ES-I3 (cell line): Measurements from ENCODE around the gene SEC16A.

Experiments
- H3K36me3 ChIP-seq: 2 replicates; pipeline ENCODE4 v1.6.1; 2013; ENCODE audit warnings: mild to moderate bottlenecking, low read length, control low read depth, moderate library complexity; ENCODE audit not compliant: insufficient read depth
- H3K4me1 ChIP-seq: 2 replicates; pipeline ENCODE4 v1.6.1; 2013; ENCODE audit warnings: mild to moderate bottlenecking, control low read depth, low read length; ENCODE audit not compliant: insufficient read depth
- H3K9ac ChIP-seq: 2 replicates; pipeline ENCODE4 v1.6.1; 2013; ENCODE audit warnings: low read depth, mild to moderate bottlenecking, low read length, moderate library complexity
- H3K9me3 ChIP-seq: 2 replicates; pipeline ENCODE4 v1.6.1; 2013; ENCODE audit warnings: mild to moderate bottlenecking, low read length, moderate library complexity; ENCODE audit not compliant: control insufficient read depth, insufficient read depth

The SEC16A gene, protein sequence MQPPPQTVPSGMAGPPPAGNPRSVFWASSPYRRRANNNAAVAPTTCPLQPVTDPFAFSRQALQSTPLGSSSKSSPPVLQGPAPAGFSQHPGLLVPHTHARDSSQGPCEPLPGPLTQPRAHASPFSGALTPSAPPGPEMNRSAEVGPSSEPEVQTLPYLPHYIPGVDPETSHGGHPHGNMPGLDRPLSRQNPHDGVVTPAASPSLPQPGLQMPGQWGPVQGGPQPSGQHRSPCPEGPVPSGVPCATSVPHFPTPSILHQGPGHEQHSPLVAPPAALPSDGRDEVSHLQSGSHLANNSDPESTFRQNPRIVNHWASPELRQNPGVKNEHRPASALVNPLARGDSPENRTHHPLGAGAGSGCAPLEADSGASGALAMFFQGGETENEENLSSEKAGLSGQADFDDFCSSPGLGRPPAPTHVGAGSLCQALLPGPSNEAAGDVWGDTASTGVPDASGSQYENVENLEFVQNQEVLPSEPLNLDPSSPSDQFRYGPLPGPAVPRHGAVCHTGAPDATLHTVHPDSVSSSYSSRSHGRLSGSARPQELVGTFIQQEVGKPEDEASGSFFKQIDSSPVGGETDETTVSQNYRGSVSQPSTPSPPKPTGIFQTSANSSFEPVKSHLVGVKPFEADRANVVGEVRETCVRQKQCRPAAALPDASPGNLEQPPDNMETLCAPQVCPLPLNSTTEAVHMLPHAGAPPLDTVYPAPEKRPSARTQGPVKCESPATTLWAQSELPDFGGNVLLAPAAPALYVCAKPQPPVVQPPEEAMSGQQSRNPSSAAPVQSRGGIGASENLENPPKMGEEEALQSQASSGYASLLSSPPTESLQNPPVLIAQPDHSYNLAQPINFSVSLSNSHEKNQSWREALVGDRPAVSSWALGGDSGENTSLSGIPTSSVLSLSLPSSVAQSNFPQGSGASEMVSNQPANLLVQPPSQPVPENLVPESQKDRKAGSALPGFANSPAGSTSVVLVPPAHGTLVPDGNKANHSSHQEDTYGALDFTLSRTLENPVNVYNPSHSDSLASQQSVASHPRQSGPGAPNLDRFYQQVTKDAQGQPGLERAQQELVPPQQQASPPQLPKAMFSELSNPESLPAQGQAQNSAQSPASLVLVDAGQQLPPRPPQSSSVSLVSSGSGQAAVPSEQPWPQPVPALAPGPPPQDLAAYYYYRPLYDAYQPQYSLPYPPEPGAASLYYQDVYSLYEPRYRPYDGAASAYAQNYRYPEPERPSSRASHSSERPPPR (N-terminal part only)

GRCh38 chr9:136482793-136483588 is at the start of gene SEC16A:
Gene SEC16A, minus strand, starts transcription at chr9:136483040. Its CDS starts 5,425 bp downstream, at chr9:136477615.
- Histone ChIP-seq H3K4me1 (peaks cover 8% of the 10 kb centered on the region), H3K36me3 (no peaks in the 10 kb centered on the region), H3K9me3 (no peaks in the 10 kb centered on the region), H3K9ac (peak within 1 kb of the TSS; percentile 100)

DNA sequence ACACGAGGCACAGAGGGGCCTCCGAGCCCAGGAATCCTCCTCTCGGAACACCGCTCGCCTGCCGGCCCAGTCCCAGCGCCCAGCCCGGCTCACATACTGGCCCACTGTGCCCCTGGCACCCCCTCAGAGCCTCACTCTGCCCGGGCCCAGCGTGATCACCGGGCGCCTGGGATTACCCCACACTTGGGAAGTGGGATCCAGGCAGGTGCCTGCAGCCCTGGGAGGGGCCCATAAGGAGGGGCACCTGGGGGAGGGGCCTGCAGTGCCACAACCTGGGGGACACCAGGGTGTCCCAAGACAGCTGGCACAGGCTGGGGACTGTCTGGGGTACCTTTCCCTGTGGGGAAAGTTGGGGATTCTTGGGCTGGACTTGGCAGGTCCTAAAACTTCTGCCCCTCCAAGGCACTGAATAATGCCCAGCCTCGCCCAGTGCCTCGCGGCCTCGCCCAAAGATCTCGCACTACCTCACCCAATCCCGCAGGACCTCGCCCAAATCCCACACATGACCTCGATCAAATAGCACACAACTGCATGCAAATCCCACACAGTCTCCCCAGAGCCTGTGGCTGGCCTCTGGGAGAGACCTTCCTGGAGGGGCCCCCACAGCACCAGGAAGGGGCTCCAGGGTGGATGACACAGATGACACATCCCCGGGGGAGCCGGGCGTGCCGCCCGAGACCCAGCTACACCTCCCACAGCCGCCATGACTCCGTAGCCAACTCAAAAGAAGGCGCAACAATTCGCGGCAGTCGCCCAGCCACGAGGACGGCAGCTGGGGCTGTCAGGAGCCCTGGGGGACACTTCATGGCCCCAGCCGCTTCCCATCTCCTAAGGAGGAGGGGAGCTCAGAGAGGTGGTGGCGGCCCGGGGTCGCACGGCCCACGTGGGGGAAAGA is 49.3 kb upstream of the SEC16A start:
- H3K9me3 ChIP-seq: no peaks in the 10 kb centered on the region
- H3K36me3 ChIP-seq: no peaks in the 10 kb centered on the region
- H3K9ac ChIP-seq: no peak overlapping the region
- H3K4me1 ChIP-seq: no peaks in the 10 kb centered on the region

DNA sequence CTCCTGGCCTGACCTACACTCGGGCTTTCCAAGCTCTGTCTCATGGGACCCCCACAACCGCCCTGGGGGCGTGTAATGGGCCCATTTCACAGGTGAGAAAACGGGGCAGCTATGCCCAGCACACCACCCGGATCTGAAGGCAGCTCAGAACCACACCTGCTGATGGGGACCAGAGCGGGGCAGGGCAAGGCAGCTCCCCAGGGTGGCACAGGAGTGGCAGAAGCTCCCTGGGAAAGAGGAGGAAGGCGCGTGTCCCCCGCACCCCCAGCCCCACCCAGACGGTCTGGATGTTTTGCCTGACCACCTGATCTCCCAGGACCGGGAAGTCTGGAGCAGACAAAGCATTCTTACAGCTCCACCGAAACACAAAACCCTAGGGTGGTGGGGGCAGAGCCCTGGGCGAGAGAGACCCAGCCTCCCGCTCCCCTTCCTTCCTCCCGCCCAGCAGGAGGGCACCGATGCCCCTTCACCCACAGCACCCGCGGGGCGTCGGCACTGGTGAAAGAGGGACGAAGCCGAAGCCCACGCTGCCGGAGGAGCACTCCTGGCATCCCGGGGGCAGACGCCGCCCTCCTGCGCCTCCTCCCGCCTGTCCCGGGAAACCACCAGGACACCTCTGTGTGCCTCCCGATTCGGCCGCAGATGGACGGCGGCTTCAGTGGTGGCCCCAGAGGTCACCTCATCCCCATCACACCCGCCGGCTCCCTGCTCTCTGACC is 48.5 kb upstream of the SEC16A start:
- Histone ChIP-seq H3K4me1 (no peaks in the 10 kb centered on the region), H3K36me3 (peaks cover 1% of the 10 kb centered on the region; the same call in 1 of the 2 replicates), H3K9me3 (no peaks in the 10 kb centered on the region), H3K9ac (no peak overlapping the region)

- Histone ChIP-seq H3K9me3 (no peaks in the 10 kb centered on the region), H3K9ac (no peak overlapping the region), H3K4me1 (no peaks in the 10 kb centered on the region), H3K36me3 (peaks cover 3% of the 10 kb centered on the region; the same call in 1 of the 2 replicates)
Measured at GRCh38 chr9:136530461-136531089, 47.7 kb upstream of the SEC16A start.

GRCh38 chr9:136529516-136530460 is 46.9 kb upstream of the SEC16A start:
- Histone ChIP-seq H3K9ac (no peak overlapping the region), H3K36me3 (peaks cover 3% of the 10 kb centered on the region; the same call in 1 of the 2 replicates), H3K4me1 (no peaks in the 10 kb centered on the region), H3K9me3 (no peaks in the 10 kb centered on the region)

DNA sequence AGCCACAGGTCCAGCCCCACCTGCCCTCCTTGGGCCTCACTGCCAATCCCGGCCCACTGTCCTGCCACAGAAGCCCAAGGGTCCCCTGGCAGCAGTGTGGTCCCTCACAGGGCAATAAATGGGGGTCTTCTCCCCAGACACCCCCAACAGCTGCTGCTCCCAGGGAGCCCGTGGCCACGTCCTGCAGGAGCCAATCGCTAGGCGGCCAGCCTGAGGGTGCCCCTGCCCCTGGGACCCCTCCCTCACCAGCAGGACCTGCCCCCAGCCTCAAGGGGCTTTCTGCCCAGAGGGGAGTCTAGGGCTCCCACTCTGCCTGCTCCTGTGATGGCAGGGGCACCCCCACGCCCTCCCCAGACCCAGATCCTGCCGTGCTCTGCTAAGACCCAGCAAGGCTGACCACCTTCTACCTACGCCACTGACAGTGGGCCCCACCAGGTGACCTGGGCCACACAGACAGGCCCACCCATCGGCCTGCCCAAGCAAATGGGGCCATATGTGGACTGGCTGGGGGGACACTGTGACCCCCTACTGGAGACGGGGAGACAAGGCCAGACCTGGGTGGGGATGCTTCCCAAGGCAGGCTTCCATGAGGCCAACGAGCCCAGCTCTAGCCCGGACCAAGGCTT is 46.0 kb upstream of the SEC16A start:
- peaks cover 3% of the 10 kb centered on the region; the same call in 1 of the 2 replicates for H3K36me3 ChIP-seq
- H3K9me3 ChIP-seq: no peaks in the 10 kb centered on the region
- H3K9ac ChIP-seq: no peak overlapping the region
- no peaks in the 10 kb centered on the region for H3K4me1 ChIP-seq

DNA sequence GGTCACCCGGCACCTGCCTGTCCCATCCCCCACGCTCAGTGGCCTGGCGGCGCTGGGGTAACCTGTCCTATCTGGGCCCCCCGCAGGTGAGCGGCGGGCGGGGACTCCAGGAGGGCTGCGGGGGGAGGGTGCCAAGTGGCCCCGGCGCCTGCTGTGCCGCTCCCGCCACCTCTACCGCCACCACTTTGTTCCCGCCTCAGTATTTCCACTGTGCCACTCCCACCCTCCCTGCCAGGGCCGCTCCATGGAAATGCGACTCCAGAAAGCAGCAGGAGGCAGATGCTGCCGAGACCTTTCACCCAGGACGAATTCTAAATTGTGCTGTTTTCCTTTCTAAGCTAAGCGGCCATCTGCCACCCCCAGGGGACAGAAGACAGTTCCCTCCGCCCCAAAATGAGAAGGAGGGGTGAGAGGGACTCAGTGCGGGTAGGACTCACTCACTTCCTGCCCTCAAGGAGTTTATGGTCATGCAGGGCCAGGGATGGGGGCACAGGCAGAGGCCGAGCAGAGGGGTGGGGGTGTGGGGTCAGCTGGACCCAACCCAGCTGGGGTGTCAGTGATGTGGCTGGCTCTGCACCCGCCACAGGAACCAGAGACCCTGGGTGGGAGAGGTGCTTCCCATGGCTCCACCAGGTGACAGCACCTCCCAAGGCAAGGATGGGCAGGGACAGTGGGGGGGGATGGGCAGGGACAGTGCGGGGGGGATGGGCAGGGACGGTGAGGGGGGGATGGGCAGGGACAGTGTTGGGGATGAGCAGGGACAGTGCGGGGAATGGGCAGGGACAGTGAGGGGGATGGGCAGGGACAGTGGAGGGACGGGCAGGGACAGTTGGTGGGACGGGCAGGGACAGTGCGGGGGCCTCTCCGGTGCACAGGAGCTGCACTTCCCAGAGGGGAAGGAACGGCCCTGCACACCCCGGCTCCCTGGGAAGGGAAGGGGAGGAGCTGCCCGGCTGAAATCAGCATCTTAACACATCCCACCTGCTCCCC is 45.2 kb upstream of the SEC16A start:
- H3K9ac ChIP-seq: no peak overlapping the region
- no peaks in the 10 kb centered on the region for H3K9me3 ChIP-seq
- H3K4me1 ChIP-seq: no peaks in the 10 kb centered on the region
- H3K36me3 ChIP-seq: peaks cover 7% of the 10 kb centered on the region; the same call in 1 of the 2 replicates

- peaks cover 7% of the 10 kb centered on the region; the same call in 1 of the 2 replicates for H3K36me3 ChIP-seq
- no peak overlapping the region for H3K9ac ChIP-seq
- no peaks in the 10 kb centered on the region for H3K9me3 ChIP-seq
- no peaks in the 10 kb centered on the region for H3K4me1 ChIP-seq
Measured at GRCh38 chr9:136527131-136527530, 44.3 kb upstream of the SEC16A start.

DNA sequence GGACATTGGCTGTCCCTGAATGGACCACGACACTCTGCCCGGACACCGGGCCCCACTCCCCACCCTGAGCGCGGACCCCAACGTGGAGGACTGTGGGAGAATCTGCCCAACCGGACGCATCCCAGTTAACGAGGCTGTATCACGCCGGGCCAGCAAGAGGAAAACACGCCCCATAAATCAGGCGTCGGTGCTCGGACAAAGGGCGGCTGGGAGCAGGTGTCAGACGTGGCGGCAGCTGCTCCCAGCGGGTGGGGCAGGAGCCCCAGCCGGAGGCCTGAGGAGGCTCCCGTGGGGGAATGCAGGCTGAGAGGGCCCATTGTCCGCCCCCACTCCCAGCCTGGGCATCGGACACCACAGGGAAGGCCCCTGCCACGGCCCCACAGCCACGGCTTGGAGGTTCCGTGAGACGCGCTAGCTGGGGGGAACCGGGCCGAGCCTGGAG is 43.8 kb upstream of the SEC16A start:
- Histone ChIP-seq H3K9ac (no peak overlapping the region), H3K36me3 (peaks cover 7% of the 10 kb centered on the region; the same call in 1 of the 2 replicates), H3K4me1 (no peaks in the 10 kb centered on the region), H3K9me3 (no peaks in the 10 kb centered on the region)
